Hepatocyte (in vitro differentiated cells): ENCODE data around the gene HLA-DQB1. TPM values are rescaled to one million over a fixed set of nuclear protein-coding genes. Genes with fewer than 3 reads are reported as not detected.

Source experiments
- DNase-seq: peaks from one replicate; pipeline ENCODE4 v3.0.0-alpha.2; 2016; ENCODE audit warnings: low spot score
- H2AFZ ChIP-seq: fragments of 200-600 bp; sonication (generic); 2 replicates; pipeline ENCODE4 v1.6.0; 2016; ENCODE audit warnings: antibody characterized with exemption, mild to moderate bottlenecking
- H3K27ac ChIP-seq: fragments of 200-600 bp; sonication (generic); 2 replicates; pipeline ENCODE4 v1.5.1; 2016; ENCODE audit warnings: mild to moderate bottlenecking
- H3K27me3 ChIP-seq: fragments of 200-600 bp; sonication (generic); 2 replicates; pipeline ENCODE4 v1.6.1; 2016
- H3K36me3 ChIP-seq: fragments of 200-600 bp; sonication (generic); replicated peaks from 2 replicates; pipeline ENCODE4 v1.5.1; 2016; ENCODE audit warnings: low read depth; ENCODE audit not compliant: insufficient read depth
- H3K4me1 ChIP-seq: fragments of 200-600 bp; sonication (generic); 2 replicates; pipeline ENCODE4 v1.5.1; 2016; ENCODE audit warnings: mild to moderate bottlenecking, moderate library complexity; ENCODE audit not compliant: insufficient read depth
- H3K4me2 ChIP-seq: fragments of 200-600 bp; sonication (generic); 2 replicates; pipeline ENCODE4 v1.6.0; 2016
- H3K4me3 ChIP-seq: fragments of 200-600 bp; sonication (generic); 2 replicates; pipeline ENCODE4 v1.5.1; 2016; ENCODE audit warnings: mild to moderate bottlenecking
- H3K79me2 ChIP-seq: fragments of 200-600 bp; sonication (generic); 2 replicates; pipeline ENCODE4 v1.6.0; 2017; ENCODE audit warnings: mild to moderate bottlenecking
- H3K9me2 ChIP-seq: fragments of 200-600 bp; sonication (generic); replicated peaks from 2 replicates; pipeline ENCODE4 v1.6.0; 2017; ENCODE audit warnings: mild to moderate bottlenecking; ENCODE audit not compliant: insufficient read depth
- H3K9me3 ChIP-seq: fragments of 200-600 bp; sonication (generic); 2 replicates; pipeline ENCODE4 v1.5.1; 2016; ENCODE audit warnings: low read depth, mild to moderate bottlenecking
- H4K20me1 ChIP-seq: fragments of 200-600 bp; sonication (generic); 2 replicates; pipeline ENCODE4 v1.6.0; 2016; ENCODE audit warnings: mild to moderate bottlenecking; ENCODE audit not compliant: insufficient read depth, poor library complexity, severe bottlenecking
- CTCF ChIP-seq: fragments of 200-600 bp; sonication (generic); IDR thresholded peaks from 2 replicates; pipeline ENCODE4 v1.5.1; 2016; ENCODE audit warnings: antibody characterized with exemption, mild to moderate bottlenecking; ENCODE audit not compliant: poor library complexity
- EZH2 ChIP-seq: fragments of 200-600 bp; sonication (generic); IDR thresholded peaks from 2 replicates; pipeline ENCODE4 v1.6.1; 2016; ENCODE audit warnings: antibody characterized with exemption, mild to moderate bottlenecking, borderline replicate concordance
- EZH2phosphoT487 ChIP-seq: fragments of 200-600 bp; sonication (generic); IDR thresholded peaks from one replicate; pipeline ENCODE4 v1.6.1; 2018; ENCODE audit warnings: antibody characterized with exemption, mild to moderate bottlenecking, low read depth, moderate library complexity; ENCODE audit not compliant: unreplicated experiment, severe bottlenecking
- WGBS: methylation state at CpG from one replicate; pipeline ENCODE4 v1.1.6; 2016; ENCODE audit warnings: low lambda C conversion rate; ENCODE audit errors: missing lambda C conversion rate; 5-methylcytosine and 5-hydroxymethylcytosine counted together
- polyA plus RNA-seq: library from polyadenylated mRNA; unstranded; fragments of >200 nt; fragmentation: Nextera tagmentation; extraction: Ambion mirVana; gene quantifications from 2 replicates; pipeline ENCODE4 v1.2.1, GENCODE V29; 2016
- total RNA-seq: library from RNA; depleted of rRNA; stranded (reverse); fragments of >200 nt; gene quantifications from 2 replicates; pipeline ENCODE4 v1.2.3, GENCODE V29; 2014

Gene HLA-DQB1
- total and polyA plus RNA-seq, 2 experiments from 2014 or later = 12.0 to 15.2 TPM

- H3K79me2 ChIP-seq = no peaks in the 10 kb centered on the region
- DNase-seq = no peak
- no peaks in the 10 kb centered on the region for H3K9me3 ChIP-seq
- H3K27me3 ChIP-seq = no peaks in the 10 kb centered on the region
- no peak overlapping the region for H2AFZ ChIP-seq
- no peaks in the 10 kb centered on the region for H4K20me1 ChIP-seq
- no peaks in the 10 kb centered on the region for H3K9me2 ChIP-seq
- H3K4me3 ChIP-seq = no peak overlapping the region
- no peaks in the 10 kb centered on the region for H3K4me1 ChIP-seq
- H3K4me2 ChIP-seq = no peak overlapping the region
- H3K36me3 ChIP-seq = no peaks in the 10 kb centered on the region
- TF ChIP-seq EZH2 = no peak
- H3K27ac ChIP-seq = no peak overlapping the region
Observed at GRCh38 chr6:32623693-32624092, 42.8 kb downstream of the HLA-DQB1 start.

GRCh38 chr6:32622545-32623401 is 43.7 kb downstream of the HLA-DQB1 start:
- H3K4me2 ChIP-seq = no peak overlapping the region
- WGBS = 62% methylated on average over 1 of the region's 1 CpG

GRCh38 chr6:32621372-32621771 is 45.1 kb downstream of the HLA-DQB1 start:
- Histone ChIP-seq H3K79me2 (no peaks in the 10 kb centered on the region), H3K4me2 (no peak overlapping the region), H3K27ac (no peak overlapping the region), H3K4me1 (no peaks in the 10 kb centered on the region), H4K20me1 (no peaks in the 10 kb centered on the region), H3K36me3 (no peaks in the 10 kb centered on the region), H2AFZ (no peak overlapping the region), H3K9me2 (no peaks in the 10 kb centered on the region), H3K9me3 (no peaks in the 10 kb centered on the region), H3K4me3 (no peak overlapping the region), H3K27me3 (no peaks in the 10 kb centered on the region)
- TF ChIP-seq EZH2phosphoT487 (no peak), CTCF (no peak), EZH2 (no peak)
- no peak for DNase-seq
- 91% methylated on average over 3 of the region's 3 CpGs for WGBS

More at GRCh38 chr6:32622545-32623401, 43.7 kb downstream of the HLA-DQB1 start:
- Histone ChIP-seq H2AFZ (no peak overlapping the region), H3K27me3 (no peaks in the 10 kb centered on the region), H3K4me3 (no peak overlapping the region), H3K9me3 (no peaks in the 10 kb centered on the region), H3K27ac (no peak overlapping the region), H4K20me1 (no peaks in the 10 kb centered on the region), H3K9me2 (no peaks in the 10 kb centered on the region), H3K36me3 (no peaks in the 10 kb centered on the region), H3K79me2 (no peaks in the 10 kb centered on the region), H3K4me1 (no peaks in the 10 kb centered on the region)
- peak; percentile 68 for DNase-seq
- no peak for TF ChIP-seq EZH2phosphoT487
- no peak for TF ChIP-seq EZH2
- TF ChIP-seq CTCF = peak; percentile 54

- Histone ChIP-seq H3K9me2 (no peaks in the 10 kb centered on the region), H3K9me3 (no peaks in the 10 kb centered on the region), H3K4me3 (no peak overlapping the region), H4K20me1 (no peaks in the 10 kb centered on the region), H3K27ac (no peak overlapping the region), H3K27me3 (no peaks in the 10 kb centered on the region), H3K4me2 (no peak overlapping the region), H3K79me2 (no peaks in the 10 kb centered on the region), H3K4me1 (no peaks in the 10 kb centered on the region), H3K36me3 (no peaks in the 10 kb centered on the region), H2AFZ (no peak overlapping the region)
- DNase-seq = no peak
- WGBS = 100% methylated on average over 1 of the region's 1 CpG
- TF ChIP-seq EZH2phosphoT487 = no peak
- no peak for TF ChIP-seq CTCF
- no peak for TF ChIP-seq EZH2
Observed at GRCh38 chr6:32617751-32618150, 48.7 kb downstream of the HLA-DQB1 start.
